Measurements from ENCODE around the gene MEF2A. TPM values are rescaled to one million over a fixed set of nuclear protein-coding genes. Genes with fewer than 3 reads are reported as not detected.
"Not testable (repeated sequence)": the region's sequence is repeated elsewhere in the genome, so short reads cannot be mapped to it uniquely, and the experiment has no call there.

The MEF2A gene
- total RNA-seq, 1 experiment from 2014 or later: 39.7 TPM

DNA sequence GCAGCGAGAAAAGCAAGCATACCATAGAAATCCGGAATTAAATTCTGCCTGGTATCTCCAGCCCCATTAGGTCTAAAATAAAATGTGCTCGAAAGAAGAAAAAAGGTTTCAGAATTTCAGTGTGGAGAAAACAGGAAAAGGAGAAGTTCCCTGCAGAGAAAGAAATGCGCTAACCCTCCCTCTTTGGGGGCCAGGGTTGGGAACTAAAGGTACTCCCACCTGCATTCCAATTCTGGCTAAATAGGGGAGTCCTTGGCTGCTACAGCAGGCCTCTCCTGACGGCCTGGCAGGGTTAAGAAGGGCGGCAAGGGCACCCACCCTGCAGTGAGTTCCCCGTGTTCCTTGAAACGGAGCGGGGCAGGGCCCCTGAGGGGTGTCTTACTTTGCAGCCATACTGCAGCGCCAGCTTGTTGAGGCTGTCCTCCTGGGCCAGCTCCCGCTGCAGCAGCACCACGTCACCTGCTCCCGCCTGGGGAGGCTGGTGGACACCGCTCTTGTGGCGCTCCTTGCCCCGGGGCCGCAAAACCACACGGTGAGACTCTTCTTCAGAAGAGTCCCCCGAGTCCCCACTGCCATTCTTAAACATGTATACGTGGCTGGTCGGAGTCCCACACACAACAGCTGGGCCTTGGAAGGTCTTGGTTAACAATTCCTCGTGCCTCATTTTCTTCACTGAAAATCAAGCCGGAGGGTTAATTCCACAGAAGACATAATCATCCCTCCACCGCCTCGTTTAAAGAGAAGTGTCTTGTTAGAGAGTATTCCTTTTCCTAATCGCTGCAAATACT lies 165.7 kb downstream of the MEF2A start:
- Histone ChIP-seq H3K27ac (no peak overlapping the region), H3K4me3 (no peak overlapping the region), H3K27me3 (replicated peaks) (no peaks in the 10 kb centered on the region), H3K36me3 (peaks cover 37% of the 10 kb centered on the region), H3K4me1 (replicated peaks) (peaks cover 7% of the 10 kb centered on the region), H3K9me3 (replicated peaks) (no peaks in the 10 kb centered on the region; the same call in 1 of the 2 replicates)
- no peak for DNase-seq (ENCODE audit: low read depth in 1 of 2, low spot score in 2 of 2)

DNA sequence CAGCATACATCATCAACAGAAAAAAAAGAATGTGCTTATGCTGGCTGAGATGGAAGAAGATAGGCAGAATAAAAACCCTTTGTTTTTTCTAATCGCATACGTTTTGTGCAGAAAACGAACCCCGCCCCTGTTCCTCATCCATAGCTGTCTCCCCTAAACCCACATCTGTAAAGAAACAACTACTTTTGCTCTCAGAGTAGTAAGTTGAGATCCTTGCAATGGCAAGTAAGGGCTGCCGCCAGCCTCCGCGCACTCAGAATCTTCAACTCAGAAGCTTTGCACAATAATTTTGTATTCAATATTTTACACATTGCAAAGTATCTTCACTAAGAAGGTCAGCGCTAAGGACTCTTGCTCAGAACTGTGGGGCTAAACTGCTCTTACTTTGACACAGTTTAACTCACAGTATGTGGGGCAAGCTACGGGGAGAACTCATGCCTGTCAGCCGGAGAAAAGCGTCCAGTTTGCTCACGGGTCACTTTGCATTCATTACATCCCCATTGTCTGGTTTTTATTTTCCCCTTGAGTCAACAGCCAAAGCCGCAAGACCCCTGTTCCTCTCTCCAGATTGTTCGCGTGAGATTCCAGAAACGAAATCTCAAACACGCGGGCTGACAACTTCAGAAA lies 166.5 kb downstream of the MEF2A start:
- Histone ChIP-seq H3K9me3 (replicated peaks) (no peaks in the 10 kb centered on the region; the same call in 1 of the 2 replicates), H3K4me1 (replicated peaks) (peaks cover 7% of the 10 kb centered on the region), H3K36me3 (peaks cover 37% of the 10 kb centered on the region), H3K27me3 (replicated peaks) (no peaks in the 10 kb centered on the region), H3K27ac (peak overlapping the region; percentile 46; the same call in 1 of the 2 replicates), H3K4me3 (peak overlapping the region; percentile 97)
- DNase-seq (ENCODE audit: low read depth in 1 of 2, low spot score in 2 of 2): peak in 1 of 2 experiments; percentile 35

DNA sequence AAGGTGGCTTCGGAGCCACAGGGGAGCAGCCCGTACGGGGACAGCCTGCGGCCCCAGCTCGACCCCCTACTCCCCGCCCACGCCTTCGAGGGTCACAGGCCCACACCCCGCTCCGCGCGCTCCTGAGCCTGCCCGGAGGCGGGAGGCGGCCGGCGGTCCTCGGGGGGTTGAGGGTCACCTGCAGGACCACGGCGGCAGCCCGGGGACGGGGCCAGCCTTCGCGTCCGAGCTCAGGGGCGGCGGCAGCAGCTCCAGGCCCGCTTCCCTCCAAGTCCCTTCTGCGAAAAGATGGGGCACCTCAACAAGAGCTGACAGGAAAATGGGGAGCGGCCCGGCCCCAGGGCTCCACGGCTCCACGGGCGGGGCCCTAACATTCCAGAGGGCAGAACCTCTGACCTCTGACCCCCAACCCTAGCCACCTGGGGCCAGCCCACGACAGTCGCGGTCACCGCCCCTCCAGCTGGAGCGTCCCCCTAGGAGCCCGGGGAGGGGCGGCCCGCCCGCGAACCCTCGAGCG lies 167.0 kb downstream of the MEF2A start:
- no peaks in the 10 kb centered on the region; the same call in 1 of the 2 replicates for H3K9me3 ChIP-seq (replicated peaks)
- peak overlapping the region; percentile 46 for H3K27ac ChIP-seq
- H3K27me3 ChIP-seq (replicated peaks): no peaks in the 10 kb centered on the region
- H3K4me1 ChIP-seq (replicated peaks): peaks cover 7% of the 10 kb centered on the region
- DNase-seq (ENCODE audit: low read depth in 1 of 2, low spot score in 2 of 2): no peak
- H3K36me3 ChIP-seq: peaks cover 33% of the 10 kb centered on the region
- peak overlapping the region; percentile 97 for H3K4me3 ChIP-seq

GRCh38 chr15:99733268-99734039 lies 167.7 kb downstream of the MEF2A start, which contains the start of gene LYSMD4:
LYSMD4 (minus strand) TSS chr15:99733437; CDS start chr15:99731999, 1,438 bp downstream.
- peaks cover 27% of the 10 kb centered on the region for H3K36me3 ChIP-seq
- H3K27me3 ChIP-seq (replicated peaks): no peaks in the 10 kb centered on the region
- H3K4me3 ChIP-seq: peak within 1 kb of the TSS; percentile 97
- H3K4me1 ChIP-seq (replicated peaks): peaks cover 7% of the 10 kb centered on the region
- peak; percentile 82 to 97 for DNase-seq (ENCODE audit: low read depth in 1 of 2, low spot score in 2 of 2)
- H3K27ac ChIP-seq: peak within 1 kb of the TSS; percentile 46
- no peaks in the 10 kb centered on the region; the same call in 1 of the 2 replicates for H3K9me3 ChIP-seq (replicated peaks)

- not testable (repeated sequence) for H3K27me3 ChIP-seq (replicated peaks); DNase-seq (ENCODE audit: low read depth in 1 of 2, low spot score in 2 of 2); H3K27ac ChIP-seq; H3K9me3 ChIP-seq (replicated peaks); H3K4me1 ChIP-seq (replicated peaks)
- H3K36me3 ChIP-seq: peaks cover 22% of the 10 kb centered on the region
- H3K4me3 ChIP-seq: peak overlapping the region; percentile 97
These were observed 168.2 kb downstream of the MEF2A start for GRCh38 chr15:99734040-99734291.

DNA sequence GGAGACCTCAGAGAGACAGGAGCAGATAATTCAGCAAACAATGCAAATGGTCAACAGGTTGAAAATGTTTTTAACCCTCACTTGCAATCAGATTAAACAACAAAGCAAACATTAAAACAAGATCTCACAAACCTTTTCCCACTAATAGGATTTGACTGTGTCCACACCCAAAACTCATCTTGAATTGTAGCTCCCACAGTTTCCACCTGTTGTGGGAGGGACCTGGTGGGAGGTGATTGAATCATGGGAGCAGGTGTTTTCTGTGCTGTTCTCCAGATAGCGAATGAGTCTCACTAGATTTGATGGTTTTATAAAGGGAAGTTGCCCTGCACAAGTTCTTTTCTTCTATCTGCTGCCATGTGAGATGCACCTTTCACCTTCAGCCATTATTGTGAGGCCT lies 168.8 kb downstream of the MEF2A start:
- no peaks in the 10 kb centered on the region; the same call in 1 of the 2 replicates for H3K9me3 ChIP-seq (replicated peaks)
- no peak overlapping the region for H3K4me3 ChIP-seq
- DNase-seq (ENCODE audit: low read depth in 1 of 2, low spot score in 2 of 2): no peak
- no peak overlapping the region for H3K27ac ChIP-seq
- peaks cover 7% of the 10 kb centered on the region for H3K4me1 ChIP-seq (replicated peaks)
- no peaks in the 10 kb centered on the region for H3K27me3 ChIP-seq (replicated peaks)
- H3K36me3 ChIP-seq: peaks cover 19% of the 10 kb centered on the region

DNA sequence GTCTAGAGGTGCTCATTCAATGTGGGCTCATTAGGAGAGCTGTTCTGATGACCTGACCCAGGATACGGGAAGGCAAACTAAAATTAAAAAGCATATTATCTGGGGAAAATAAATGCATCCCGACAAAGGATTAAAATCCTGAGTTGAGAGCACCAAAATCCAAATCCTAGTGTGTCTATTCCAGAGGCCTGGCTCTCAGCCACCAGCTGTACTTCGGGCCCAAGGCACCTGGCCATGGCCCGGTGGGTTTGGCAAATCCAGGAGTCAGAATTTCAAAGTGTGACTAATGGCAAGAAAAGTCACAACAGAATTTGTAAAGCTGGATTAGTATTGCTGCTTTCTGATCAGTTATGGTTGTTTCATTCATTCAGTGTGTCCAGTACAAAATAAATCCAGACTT lies 170.1 kb downstream of the MEF2A start:
- Histone ChIP-seq H3K27ac (no peak overlapping the region), H3K9me3 (replicated peaks) (no peaks in the 10 kb centered on the region; the same call in 1 of the 2 replicates), H3K36me3 (peaks cover 12% of the 10 kb centered on the region), H3K4me3 (no peak overlapping the region), H3K27me3 (replicated peaks) (no peaks in the 10 kb centered on the region), H3K4me1 (replicated peaks) (peaks cover 7% of the 10 kb centered on the region)
- DNase-seq (ENCODE audit: low read depth in 1 of 2, low spot score in 2 of 2): no peak

DNA sequence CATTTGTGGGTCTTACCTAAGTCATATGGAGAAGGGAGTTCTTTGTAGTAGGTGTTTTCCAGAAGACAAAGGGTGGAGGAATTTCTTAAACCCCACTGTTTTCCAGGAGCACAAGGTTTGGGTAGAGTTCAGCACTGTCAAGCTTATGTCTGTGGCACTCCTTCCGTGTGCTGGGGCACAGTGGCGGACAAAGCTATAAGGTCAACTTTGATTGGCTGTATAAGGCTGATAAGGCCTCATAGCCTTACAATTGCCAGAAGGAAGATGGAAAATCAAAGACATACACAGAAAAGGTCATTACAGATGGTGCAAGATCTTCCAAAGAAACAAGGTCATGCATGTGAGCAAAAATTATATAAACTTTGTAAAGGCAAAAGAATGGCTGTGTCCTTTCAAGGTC lies 170.9 kb downstream of the MEF2A start:
- no peak overlapping the region for H3K27ac ChIP-seq
- no peak for DNase-seq (ENCODE audit: low read depth in 1 of 2, low spot score in 2 of 2)
- H3K4me3 ChIP-seq: no peak overlapping the region
- peaks cover 4% of the 10 kb centered on the region for H3K36me3 ChIP-seq
- H3K9me3 ChIP-seq (replicated peaks): no peaks in the 10 kb centered on the region; the same call in 1 of the 2 replicates
- no peaks in the 10 kb centered on the region for H3K27me3 ChIP-seq (replicated peaks)
- H3K4me1 ChIP-seq (replicated peaks): peaks cover 7% of the 10 kb centered on the region

DNA sequence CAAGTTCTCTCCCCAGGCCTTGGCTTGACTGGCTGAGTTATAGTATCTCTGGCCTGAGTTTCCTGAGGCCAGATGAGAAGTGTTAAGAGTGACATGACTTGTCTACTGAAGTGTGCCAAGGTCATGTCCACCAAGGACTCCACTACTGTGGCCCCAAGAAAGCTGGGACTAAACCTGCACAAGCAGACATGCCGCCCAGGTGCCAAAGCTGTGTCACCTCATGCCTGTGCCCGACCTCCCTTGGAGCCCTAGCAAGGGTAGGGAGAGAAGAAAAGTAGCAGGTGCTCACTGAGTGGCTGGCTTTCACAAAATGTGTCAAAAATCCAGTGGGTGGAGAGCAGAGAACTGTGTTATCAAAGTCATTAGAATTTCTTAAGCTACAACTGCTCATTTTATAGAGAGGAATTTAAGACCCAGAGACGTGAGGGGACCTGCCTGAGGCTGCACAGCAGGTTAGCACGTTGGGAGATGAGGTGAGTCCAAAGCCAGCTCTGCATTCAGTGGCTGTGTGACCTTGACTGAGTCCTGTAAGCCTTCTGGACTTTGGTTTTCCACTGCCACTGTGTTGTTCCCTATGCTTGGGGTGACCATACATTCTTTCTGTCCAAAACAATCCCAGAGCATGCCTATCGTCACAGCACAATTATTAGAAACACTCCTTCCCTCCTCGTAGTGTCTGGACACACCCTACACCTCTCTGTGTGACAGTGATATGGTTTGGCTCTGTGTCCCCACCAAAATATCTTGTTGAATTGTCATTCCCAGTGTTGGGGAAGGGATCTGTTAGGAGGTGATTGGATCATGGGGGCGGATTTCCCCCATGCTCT lies 172.4 kb downstream of the MEF2A start:
- H3K27ac ChIP-seq: no peak overlapping the region
- DNase-seq (ENCODE audit: low read depth in 1 of 2, low spot score in 2 of 2): no peak

DNA sequence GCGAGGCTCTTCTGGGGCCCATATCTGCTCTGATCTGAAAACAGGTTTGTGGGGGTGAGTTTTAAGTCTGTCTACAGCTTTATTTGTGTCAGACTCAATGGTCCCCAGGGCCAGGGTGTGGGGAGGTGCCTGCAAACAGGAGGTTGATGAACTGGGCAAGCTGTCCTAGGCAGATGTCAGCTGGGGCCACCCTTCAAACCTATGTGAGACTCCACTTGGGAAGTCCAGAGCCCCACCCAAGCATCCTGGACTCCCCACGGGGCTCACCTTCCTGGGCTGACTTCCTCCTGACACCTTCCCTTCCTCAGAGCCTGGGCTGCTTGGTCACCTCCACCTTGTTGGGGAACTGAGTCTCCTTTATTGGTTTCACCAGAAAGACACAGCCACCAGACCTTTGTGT lies 176.1 kb downstream of the MEF2A start:
- Histone ChIP-seq H3K36me3 (no peaks in the 10 kb centered on the region), H3K9me3 (replicated peaks) (no peaks in the 10 kb centered on the region), H3K4me3 (no peak overlapping the region), H3K4me1 (replicated peaks) (no peaks in the 10 kb centered on the region), H3K27me3 (replicated peaks) (no peaks in the 10 kb centered on the region), H3K27ac (no peak overlapping the region)
- DNase-seq (ENCODE audit: low read depth in 1 of 2, low spot score in 2 of 2): no peak

More for the DNA sequence above, 172.4 kb downstream of the MEF2A start:
- Histone ChIP-seq H3K4me3 (no peak overlapping the region), H3K36me3 (0 out of 2 replicates have a peak, but pooled peaks cover under 1% of the 10 kb centered on the region), H3K4me1 (replicated peaks) (peaks cover 4% of the 10 kb centered on the region), H3K27me3 (replicated peaks) (no peaks in the 10 kb centered on the region), H3K9me3 (replicated peaks) (no peaks in the 10 kb centered on the region)

- Histone ChIP-seq H3K27ac (no peak overlapping the region), H3K4me1 (replicated peaks) (no peaks in the 10 kb centered on the region), H3K4me3 (no peak overlapping the region), H3K27me3 (replicated peaks) (no peaks in the 10 kb centered on the region), H3K36me3 (no peaks in the 10 kb centered on the region), H3K9me3 (replicated peaks) (no peaks in the 10 kb centered on the region)
- DNase-seq (ENCODE audit: low read depth in 1 of 2, low spot score in 2 of 2): no peak
These were observed 178.4 kb downstream of the MEF2A start for GRCh38 chr15:99744142-99744541.

- Histone ChIP-seq H3K4me1 (replicated peaks) (no peaks in the 10 kb centered on the region), H3K9me3 (replicated peaks) (no peaks in the 10 kb centered on the region), H3K27me3 (replicated peaks) (no peaks in the 10 kb centered on the region), H3K4me3 (no peak overlapping the region), H3K27ac (no peak overlapping the region), H3K36me3 (no peaks in the 10 kb centered on the region)
- no peak for DNase-seq (ENCODE audit: low read depth in 1 of 2, low spot score in 2 of 2)
These were observed 179.7 kb downstream of the MEF2A start for GRCh38 chr15:99745370-99746086.
